GM12801 (cell line): ENCODE results near the gene PPP3R2.

Experiments used
- TF ChIP-seq, protein P1 (sequence below): IDR thresholded peaks from one replicate; pipeline ENCODE4 v1.5.1; 2011; ENCODE audit warnings: control low read depth; ENCODE audit not compliant: insufficient read length; ENCODE audit errors: extremely low read depth

The PPP3R2 gene

GRCh38 chr9:101571114-101571513 lies 23.7 kb downstream of the PPP3R2 start:
- TF ChIP-seq, protein P1, sequence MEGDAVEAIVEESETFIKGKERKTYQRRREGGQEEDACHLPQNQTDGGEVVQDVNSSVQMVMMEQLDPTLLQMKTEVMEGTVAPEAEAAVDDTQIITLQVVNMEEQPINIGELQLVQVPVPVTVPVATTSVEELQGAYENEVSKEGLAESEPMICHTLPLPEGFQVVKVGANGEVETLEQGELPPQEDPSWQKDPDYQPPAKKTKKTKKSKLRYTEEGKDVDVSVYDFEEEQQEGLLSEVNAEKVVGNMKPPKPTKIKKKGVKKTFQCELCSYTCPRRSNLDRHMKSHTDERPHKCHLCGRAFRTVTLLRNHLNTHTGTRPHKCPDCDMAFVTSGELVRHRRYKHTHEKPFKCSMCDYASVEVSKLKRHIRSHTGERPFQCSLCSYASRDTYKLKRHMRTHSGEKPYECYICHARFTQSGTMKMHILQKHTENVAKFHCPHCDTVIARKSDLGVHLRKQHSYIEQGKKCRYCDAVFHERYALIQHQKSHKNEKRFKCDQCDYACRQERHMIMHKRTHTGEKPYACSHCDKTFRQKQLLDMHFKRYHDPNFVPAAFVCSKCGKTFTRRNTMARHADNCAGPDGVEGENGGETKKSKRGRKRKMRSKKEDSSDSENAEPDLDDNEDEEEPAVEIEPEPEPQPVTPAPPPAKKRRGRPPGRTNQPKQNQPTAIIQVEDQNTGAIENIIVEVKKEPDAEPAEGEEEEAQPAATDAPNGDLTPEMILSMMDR = no peak

GRCh38 chr9:101569741-101570501 lies 24.8 kb downstream of the PPP3R2 start:
- TF ChIP-seq, protein P1 = no peak

- TF ChIP-seq, protein P1 = no peak
Measured at GRCh38 chr9:101567725-101568350, 26.9 kb downstream of the PPP3R2 start.

GRCh38 chr9:101566904-101567724 lies 27.7 kb downstream of the PPP3R2 start:
- TF ChIP-seq, protein P1 = no peak

- TF ChIP-seq, protein P1 = no peak
Measured at GRCh38 chr9:101564252-101564651, 30.5 kb downstream of the PPP3R2 start.

GRCh38 chr9:101562966-101563365 lies 31.8 kb downstream of the PPP3R2 start:
- TF ChIP-seq, protein P1 = no peak

DNA sequence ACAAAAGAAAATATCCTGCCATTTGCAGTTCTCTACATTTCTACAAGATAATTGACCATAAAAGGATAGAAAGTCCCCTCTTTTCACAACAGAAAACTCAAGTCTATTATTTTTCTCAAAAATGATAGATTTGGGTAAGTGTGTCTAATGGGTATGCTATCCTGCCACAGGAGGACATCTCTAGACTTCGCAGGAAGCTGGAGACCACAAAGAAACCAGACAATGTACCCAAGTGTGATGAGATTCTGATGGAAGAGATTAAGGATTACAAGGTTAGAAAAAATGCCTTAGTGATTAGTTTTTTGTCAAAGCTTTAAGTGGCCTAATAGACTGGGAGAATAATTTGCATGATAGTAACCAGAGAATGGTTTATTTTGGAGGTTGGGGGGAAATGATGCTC lies 33.0 kb downstream of the PPP3R2 start:
- TF ChIP-seq, protein P1 = no peak
